GM18511 (cell line): ENCODE data around the gene TBC1D12.
"Not testable (repeated sequence)": the region's sequence is repeated elsewhere in the genome, so short reads cannot be mapped to it uniquely, and the experiment has no call there.

ENCODE experiments used
- ATAC-seq: cut with Tn5 transposase; IDR thresholded peaks from one replicate; pipeline ENCODE4 v1.9.1; 2021; ENCODE audit warnings: mild to moderate bottlenecking, moderate library complexity; ENCODE audit not compliant: unreplicated experiment

Gene TBC1D12

DNA sequence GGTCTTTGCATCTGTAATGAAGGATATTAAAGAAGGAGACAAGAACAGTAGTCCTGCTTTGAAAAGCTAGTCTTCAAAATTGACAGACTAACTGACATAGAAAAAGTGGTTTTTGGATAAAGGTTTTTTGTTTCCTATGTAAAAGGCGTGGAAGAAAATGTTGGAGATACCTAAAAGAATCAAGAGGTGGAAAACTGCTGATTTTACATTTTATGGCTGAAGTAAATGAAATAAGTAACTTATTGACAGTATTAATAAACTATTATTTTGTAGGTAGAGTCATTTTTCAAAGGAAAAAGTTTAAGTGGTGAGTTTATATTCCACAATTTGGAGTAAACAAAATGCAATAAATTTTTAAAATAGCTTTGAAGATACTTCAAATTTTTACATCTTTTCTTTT, 130.7 kb downstream of the TBC1D12 start:
- no peak for ATAC-seq

DNA sequence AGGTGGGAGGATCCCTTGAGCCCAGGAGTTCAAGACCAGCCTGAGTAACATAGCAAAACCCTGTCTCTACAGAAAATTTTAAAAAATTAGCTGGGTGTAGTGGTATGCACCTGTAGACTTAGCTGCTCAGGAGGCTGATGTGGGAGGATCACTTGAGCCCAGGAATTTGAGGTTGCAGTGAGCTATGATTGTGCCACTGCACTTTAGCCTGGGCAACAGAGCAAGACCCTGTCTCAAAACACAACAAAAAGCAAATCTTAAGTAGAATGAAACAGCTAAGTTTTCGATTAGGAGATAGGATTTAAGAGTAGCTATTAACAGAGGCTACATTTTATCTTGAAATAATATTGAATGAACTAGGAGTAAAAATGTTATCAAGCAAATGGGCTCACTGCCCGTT, 139.9 kb downstream of the TBC1D12 start:
- ATAC-seq, result not testable (repeated sequence)

DNA sequence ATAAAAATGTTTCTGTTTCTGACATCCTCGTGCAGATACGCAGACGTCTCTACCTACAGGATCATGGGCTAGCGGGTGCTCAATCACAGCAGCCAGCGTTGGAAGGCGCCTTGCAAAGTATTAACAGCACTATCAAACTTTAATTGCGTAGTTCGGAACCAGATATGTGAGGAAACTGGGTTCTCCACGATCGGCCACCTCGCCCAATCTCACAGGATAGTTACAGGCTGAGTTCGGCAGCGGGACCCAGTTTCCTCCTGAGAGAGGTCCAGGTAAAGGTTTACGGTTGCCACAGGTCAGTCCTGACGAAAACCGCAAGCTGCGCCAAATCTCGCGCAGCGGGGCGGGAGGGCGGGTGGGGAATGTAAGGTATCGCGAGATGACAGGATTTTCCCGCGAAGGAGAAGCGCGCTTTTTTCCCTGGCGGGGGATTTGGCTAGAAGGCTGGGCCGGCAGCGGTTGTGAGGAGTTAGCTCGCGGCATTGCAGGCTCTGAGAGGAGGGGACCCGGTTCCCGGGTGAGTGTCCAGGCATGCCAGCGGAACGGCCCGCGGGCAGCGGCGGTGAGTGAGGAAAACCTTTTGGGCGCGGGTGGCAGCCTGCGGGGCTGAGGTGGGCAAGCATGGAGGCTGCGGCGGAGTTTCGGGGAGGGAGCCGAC, 143.2 kb downstream of the TBC1D12 start, which contains the start of gene HELLS:
Gene HELLS, plus strand, starts transcription at position 398 of the 658 bp plus-strand sequence. Its CDS starts 134 bp downstream, at position 532.
- peak; percentile 87 for ATAC-seq

GRCh38 chr10:94546049-94546900, 143.9 kb downstream of the TBC1D12 start:
- ATAC-seq, result peak; percentile 17

GRCh38 chr10:94546901-94547185, 144.5 kb downstream of the TBC1D12 start:
- no peak for ATAC-seq

DNA sequence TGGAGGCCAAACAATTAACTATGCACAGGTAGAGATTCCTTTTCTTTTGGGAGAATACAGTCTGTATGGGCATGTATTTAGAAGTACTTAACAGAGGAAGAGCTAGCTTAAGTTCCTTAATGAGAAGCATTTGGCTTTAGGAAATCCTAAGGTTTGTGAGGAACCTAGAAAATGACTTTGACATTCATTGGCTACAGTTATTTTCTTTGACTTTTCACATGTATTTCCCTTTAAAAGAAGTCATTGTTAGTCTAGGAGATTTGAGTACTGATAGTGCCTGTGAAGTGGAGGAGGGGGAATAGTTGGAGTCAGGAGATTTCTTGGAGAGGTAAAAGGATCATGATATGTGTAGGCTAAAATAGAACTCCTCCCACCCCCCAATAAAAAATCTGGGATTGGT, 146.9 kb downstream of the TBC1D12 start:
- ATAC-seq, result no peak

DNA sequence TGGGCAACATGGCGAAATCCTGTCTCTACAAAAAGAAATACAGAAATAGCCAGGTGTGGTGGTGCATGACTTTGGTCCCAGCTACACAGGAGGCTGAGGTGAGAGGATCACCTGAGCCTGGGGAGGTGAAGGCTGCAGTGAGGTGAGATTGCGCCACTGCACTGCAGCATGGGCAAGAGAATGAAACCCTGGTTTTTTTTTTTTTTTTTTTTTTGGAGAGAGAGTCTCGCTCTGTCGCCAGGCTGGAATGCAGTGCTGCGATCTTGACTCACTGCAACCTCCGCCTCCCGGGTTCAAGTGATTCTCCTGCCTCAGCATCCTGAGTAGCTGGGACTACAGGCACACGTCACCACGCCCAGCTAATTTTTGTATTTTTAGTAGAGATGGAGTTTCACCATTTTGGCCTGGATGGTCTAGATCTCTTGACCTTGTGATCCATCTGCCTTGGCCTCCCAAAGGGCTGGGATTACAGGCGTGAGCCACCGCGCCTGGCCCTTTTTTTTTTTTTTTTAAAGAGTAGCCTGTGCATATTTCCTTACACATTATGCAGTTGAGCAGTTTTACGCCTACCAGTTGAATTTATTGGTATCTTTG, 165.5 kb downstream of the TBC1D12 start:
- ATAC-seq, result not testable (repeated sequence)

- ATAC-seq, result no peak
Measured at GRCh38 chr10:94571081-94571480, 168.7 kb downstream of the TBC1D12 start.

DNA sequence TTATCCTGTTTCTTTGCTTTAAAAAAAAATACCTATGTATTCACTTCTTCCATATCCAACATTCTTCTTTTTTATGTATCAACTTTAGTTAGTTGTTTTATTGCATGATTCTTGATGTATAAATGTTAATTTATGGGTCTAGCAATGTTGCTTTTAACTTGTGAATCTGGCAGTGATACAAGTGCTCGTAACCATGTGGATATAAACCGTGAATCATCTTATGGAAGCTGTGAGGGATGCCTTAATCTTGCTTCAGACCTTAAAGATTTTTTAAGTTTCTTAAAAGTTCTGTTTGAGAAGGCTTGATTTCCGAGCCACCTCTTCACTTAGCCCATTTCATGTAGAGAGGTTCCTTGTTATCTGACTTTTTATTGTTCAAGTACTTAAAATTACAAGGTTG, 169.2 kb downstream of the TBC1D12 start:
- no peak for ATAC-seq

GRCh38 chr10:94578790-94579189, 176.4 kb downstream of the TBC1D12 start:
- ATAC-seq, result no peak

GRCh38 chr10:94583124-94583523, 180.8 kb downstream of the TBC1D12 start:
- ATAC-seq, result no peak
